Caco-2 (cell line): ENCODE results near the gene TMEM233. TPM values are rescaled to one million over a fixed set of nuclear protein-coding genes. Genes with fewer than 3 reads are reported as not detected.

ENCODE experiments used
- BruUV-seq: library from RNA; stranded (reverse); fragments of 400-500 nt; replicated peaks from 2 replicates; lab custom pipeline; 2021; lab: Mats Ljungman, UMichigan
- CTCF ChIA-PET: fragments of 300-600 bp; sonication (Branson Sonifier 250); formaldehyde crosslinking; loops from one replicate; lab custom pipeline; 2022; ENCODE audit warnings: antibody characterized with exemption; lab: Charles Lee
- POLR2A ChIA-PET: fragments of 300-600 bp; sonication (Branson Sonifier 250); formaldehyde crosslinking; loops from one replicate; lab custom pipeline; 2022; ENCODE audit warnings: antibody characterized with exemption; lab: Charles Lee
- DNase-seq, 2 experiments: peaks; one replicate each; pipeline versions ENCODE4 v3.0.0 to v3.0.0-alpha.2; 2020 to 2022
- H3K27me3 ChIP-seq: replicated peaks from 2 replicates; pipeline ENCODE4 v1.6.0; 2011; ENCODE audit warnings: low read length; ENCODE audit not compliant: control insufficient read depth, insufficient read depth
- H3K36me3 ChIP-seq: 2 replicates; pipeline ENCODE4 v1.5.1; 2011; ENCODE audit warnings: low read length; ENCODE audit not compliant: control insufficient read depth, insufficient read depth
- H3K4me1 ChIP-seq: fragments of 250-450 bp; sonication (Bioruptor Pico); 2 replicates; pipeline ENCODE4 v1.5.1; 2020; ENCODE audit warnings: mild to moderate bottlenecking
- H3K4me3 ChIP-seq: 2 replicates; pipeline ENCODE4 v1.5.1; 2011; ENCODE audit warnings: low read depth, mild to moderate bottlenecking, control low read depth, low read length
- H3K9me3 ChIP-seq: fragments of 250-450 bp; sonication (Bioruptor Pico); 2 replicates; pipeline ENCODE4 v1.5.1; 2020; ENCODE audit warnings: mild to moderate bottlenecking, moderate library complexity
- H3K27ac Mint-ChIP-seq: one replicate; pipeline ENCODE4 v1.8.0; 2022; ENCODE audit warnings: mixed read lengths; ENCODE audit not compliant: unreplicated experiment
- H3K27me3 Mint-ChIP-seq: one replicate; pipeline ENCODE4 v1.8.0; 2022; ENCODE audit warnings: mixed read lengths; ENCODE audit not compliant: insufficient read depth, unreplicated experiment
- H3K36me3 Mint-ChIP-seq: one replicate; pipeline ENCODE4 v1.8.0; 2022; ENCODE audit warnings: mild to moderate bottlenecking, mixed read lengths; ENCODE audit not compliant: insufficient read depth, unreplicated experiment
- H3K4me1 Mint-ChIP-seq: one replicate; pipeline ENCODE4 v1.8.0; 2022; ENCODE audit warnings: low read depth, mixed read lengths; ENCODE audit not compliant: unreplicated experiment
- H3K4me3 Mint-ChIP-seq: one replicate; pipeline ENCODE4 v1.8.0; 2022; ENCODE audit warnings: mild to moderate bottlenecking, moderate library complexity, mixed read lengths; ENCODE audit not compliant: unreplicated experiment
- H3K9me3 Mint-ChIP-seq: one replicate; pipeline ENCODE4 v1.8.0; 2022; ENCODE audit warnings: mixed read lengths; ENCODE audit not compliant: unreplicated experiment
- CTCF ChIP-seq, 2 experiments: fragments of 200-600 bp in 1 of 2; IDR thresholded peaks; 1 replicate in 1 of 2; 2 replicates in 1 of 2; pipeline versions ENCODE4 v1.5.1 to v1.8.0; 2011 to 2022; ENCODE audit warnings: antibody characterized with exemption in 1 of 2, control low read depth in 1 of 2, inconsistent platforms in 1 of 2, low read depth in 1 of 2, low read length in 1 of 2, mild to moderate bottlenecking in 1 of 2, moderate library complexity in 1 of 2; ENCODE audit not compliant: insufficient read depth in 1 of 2, severe bottlenecking in 1 of 2, unreplicated experiment in 1 of 2
- intact Hi-C: fragments of 100-400 bp; cut with micrococcal nuclease; formaldehyde crosslinking; loops from one replicate; pipeline ENCODE4 v1.10.0; 2022; ENCODE audit not compliant: unreplicated experiment
- total RNA-seq: library from RNA; stranded (reverse); gene quantifications from 2 replicates; pipeline ENCODE4 v1.2.3, GENCODE V29; 2022

TMEM233 gene
- total RNA-seq, 1 experiment from 2014 or later, result not detected

GRCh38 chr12:119627686-119628085 is 34.1 kb downstream of the TMEM233 start:
- H3K36me3 ChIP-seq, result no peaks in the 10 kb centered on the region
- BruUV-seq, result no TSS peak

GRCh38 chr12:119630223-119630780 is 36.7 kb downstream of the TMEM233 start:
- CTCF ChIA-PET, result interaction anchor here (0.6 kb wide), 1 partner anchor 24 kb away, joined by 3 read pairs; no protein-coding TSS in a partner anchor
- no peaks in the 10 kb centered on the region for H3K36me3 Mint-ChIP-seq
- no peak overlapping the region for H3K27ac Mint-ChIP-seq
- no peaks in the 10 kb centered on the region for H3K36me3 ChIP-seq
- no peak for DNase-seq
- H3K4me3 Mint-ChIP-seq, result no peak overlapping the region
- no peaks in the 10 kb centered on the region for H3K9me3 ChIP-seq
- intact Hi-C loops, result no loop called here
- POLR2A ChIA-PET, result no interaction called here
- BruUV-seq, result no TSS peak
- H3K4me1 Mint-ChIP-seq, result no peaks in the 10 kb centered on the region
- TF ChIP-seq CTCF (IDR thresholded peaks at IDR 0.05; ENCODE audit: insufficient read depth in 1 of 2, low read depth in 1 of 2, low read length in 1 of 2, severe bottlenecking in 1 of 2, unreplicated experiment in 1 of 2), result no peak
- H3K27me3 Mint-ChIP-seq, result peaks cover 6% of the 10 kb centered on the region
- H3K4me3 ChIP-seq, result no peak overlapping the region
- H3K4me1 ChIP-seq, result no peaks in the 10 kb centered on the region
- no peaks in the 10 kb centered on the region for H3K9me3 Mint-ChIP-seq
- H3K27me3 ChIP-seq, result no peaks in the 10 kb centered on the region

More at GRCh38 chr12:119627686-119628085, 34.1 kb downstream of the TMEM233 start:
- H3K4me1 Mint-ChIP-seq, result no peaks in the 10 kb centered on the region
- peaks cover 5% of the 10 kb centered on the region for H3K27me3 Mint-ChIP-seq
- CTCF ChIA-PET, result no interaction called here
- intact Hi-C loops, result no loop called here
- no peak for TF ChIP-seq CTCF (IDR thresholded peaks at IDR 0.05; ENCODE audit: insufficient read depth in 1 of 2, low read depth in 1 of 2, low read length in 1 of 2, severe bottlenecking in 1 of 2, unreplicated experiment in 1 of 2)
- H3K36me3 Mint-ChIP-seq, result no peaks in the 10 kb centered on the region
- Histone ChIP-seq H3K27me3 (no peaks in the 10 kb centered on the region), H3K4me3 (no peak overlapping the region), H3K4me1 (no peaks in the 10 kb centered on the region), H3K9me3 (no peaks in the 10 kb centered on the region)
- H3K4me3 Mint-ChIP-seq, result no peak overlapping the region
- H3K9me3 Mint-ChIP-seq, result no peaks in the 10 kb centered on the region
- POLR2A ChIA-PET, result no interaction called here
- H3K27ac Mint-ChIP-seq, result no peak overlapping the region
- no peak for DNase-seq

- Histone ChIP-seq H3K4me1 (no peaks in the 10 kb centered on the region), H3K4me3 (no peak overlapping the region), H3K9me3 (no peaks in the 10 kb centered on the region), H3K36me3 (no peaks in the 10 kb centered on the region), H3K27me3 (no peaks in the 10 kb centered on the region)
- no peak for TF ChIP-seq CTCF (IDR thresholded peaks at IDR 0.05; ENCODE audit: insufficient read depth in 1 of 2, low read depth in 1 of 2, low read length in 1 of 2, severe bottlenecking in 1 of 2, unreplicated experiment in 1 of 2)
- BruUV-seq, result no TSS peak
- no peaks in the 10 kb centered on the region for H3K4me1 Mint-ChIP-seq
- intact Hi-C loops, result no loop called here
- DNase-seq, result no peak
- CTCF ChIA-PET, result interaction anchor here (0.6 kb wide), 1 partner anchor 23 kb away, joined by 3 read pairs; no protein-coding TSS in a partner anchor
- H3K4me3 Mint-ChIP-seq, result no peak overlapping the region
- H3K27me3 Mint-ChIP-seq, result peaks cover 10% of the 10 kb centered on the region
- no peaks in the 10 kb centered on the region for H3K36me3 Mint-ChIP-seq
- H3K27ac Mint-ChIP-seq, result no peak overlapping the region
- no peaks in the 10 kb centered on the region for H3K9me3 Mint-ChIP-seq
- POLR2A ChIA-PET, result no interaction called here
Measured at GRCh38 chr12:119630962-119631550, 37.5 kb downstream of the TMEM233 start.
